Measurements from ENCODE around the gene CASK.

CASK gene

DNA sequence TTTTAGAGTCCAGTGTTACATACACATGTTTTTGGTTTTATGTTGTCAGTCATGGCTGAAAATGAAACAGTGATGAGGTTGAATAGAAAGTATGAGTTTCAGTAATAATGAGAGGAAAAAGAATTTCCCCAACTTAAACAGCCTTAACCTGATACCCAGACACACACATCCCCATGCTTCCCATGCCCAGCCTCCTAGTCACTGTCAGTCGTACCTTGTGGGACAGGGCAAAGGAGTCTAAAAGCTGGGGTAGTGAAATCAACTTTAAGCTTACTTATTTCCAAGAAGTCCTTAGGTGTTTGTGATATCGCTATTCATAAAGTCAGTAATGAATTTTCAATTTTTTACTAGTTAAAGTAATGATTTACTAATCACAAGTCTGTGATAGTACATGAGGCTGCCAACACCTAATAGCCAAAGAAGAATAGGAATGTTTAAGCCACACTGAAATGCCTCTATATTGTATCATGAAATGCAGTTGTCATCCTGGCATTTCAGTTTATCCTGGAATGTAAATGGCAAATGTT lies 258.9 kb downstream of the CASK start:
- H3K27me3 ChIP-seq (ENCODE audit: insufficient read depth, low read length), result no peaks in the 10 kb centered on the region
- no peak for TF ChIP-seq EZH2 (IDR thresholded peaks at IDR 0.05; ENCODE audit: borderline replicate concordance, low read length)
- TF ChIP-seq, protein P1, sequence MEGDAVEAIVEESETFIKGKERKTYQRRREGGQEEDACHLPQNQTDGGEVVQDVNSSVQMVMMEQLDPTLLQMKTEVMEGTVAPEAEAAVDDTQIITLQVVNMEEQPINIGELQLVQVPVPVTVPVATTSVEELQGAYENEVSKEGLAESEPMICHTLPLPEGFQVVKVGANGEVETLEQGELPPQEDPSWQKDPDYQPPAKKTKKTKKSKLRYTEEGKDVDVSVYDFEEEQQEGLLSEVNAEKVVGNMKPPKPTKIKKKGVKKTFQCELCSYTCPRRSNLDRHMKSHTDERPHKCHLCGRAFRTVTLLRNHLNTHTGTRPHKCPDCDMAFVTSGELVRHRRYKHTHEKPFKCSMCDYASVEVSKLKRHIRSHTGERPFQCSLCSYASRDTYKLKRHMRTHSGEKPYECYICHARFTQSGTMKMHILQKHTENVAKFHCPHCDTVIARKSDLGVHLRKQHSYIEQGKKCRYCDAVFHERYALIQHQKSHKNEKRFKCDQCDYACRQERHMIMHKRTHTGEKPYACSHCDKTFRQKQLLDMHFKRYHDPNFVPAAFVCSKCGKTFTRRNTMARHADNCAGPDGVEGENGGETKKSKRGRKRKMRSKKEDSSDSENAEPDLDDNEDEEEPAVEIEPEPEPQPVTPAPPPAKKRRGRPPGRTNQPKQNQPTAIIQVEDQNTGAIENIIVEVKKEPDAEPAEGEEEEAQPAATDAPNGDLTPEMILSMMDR (IDR thresholded peaks at IDR 0.05; ENCODE audit: low read length), result no peak
- H3F3A ChIP-seq (ENCODE audit: insufficient read depth, low read length), result no peaks in the 10 kb centered on the region
- no peak overlapping the region for H3K27ac ChIP-seq (ENCODE audit: low read depth, low read length, poor library complexity, severe bottlenecking)
- no peak overlapping the region for H3K4me2 ChIP-seq (ENCODE audit: low read length)
- no peak overlapping the region for H2AFZ ChIP-seq (ENCODE audit: low read length)
- H3K9me3 ChIP-seq (ENCODE audit: low read length), result no peaks in the 10 kb centered on the region
- no peaks in the 10 kb centered on the region for H3K9me2 ChIP-seq (ENCODE audit: low read depth, low read length)
- H3K4me3 ChIP-seq (ENCODE audit: low read depth, low read length, poor library complexity, severe bottlenecking), result no peak overlapping the region
- no peaks in the 10 kb centered on the region for H3K4me1 ChIP-seq (ENCODE audit: insufficient read depth, low read length, severe bottlenecking)
- H3K9ac ChIP-seq (ENCODE audit: low read length), result no peak overlapping the region
- H3K79me2 ChIP-seq (ENCODE audit: insufficient read depth, low read length), result no peaks in the 10 kb centered on the region
- no peaks in the 10 kb centered on the region for H4K20me1 ChIP-seq (ENCODE audit: insufficient read depth, low read length)
- peaks cover 21% of the 10 kb centered on the region for H3K36me3 ChIP-seq (ENCODE audit: insufficient read depth, low read length)

DNA sequence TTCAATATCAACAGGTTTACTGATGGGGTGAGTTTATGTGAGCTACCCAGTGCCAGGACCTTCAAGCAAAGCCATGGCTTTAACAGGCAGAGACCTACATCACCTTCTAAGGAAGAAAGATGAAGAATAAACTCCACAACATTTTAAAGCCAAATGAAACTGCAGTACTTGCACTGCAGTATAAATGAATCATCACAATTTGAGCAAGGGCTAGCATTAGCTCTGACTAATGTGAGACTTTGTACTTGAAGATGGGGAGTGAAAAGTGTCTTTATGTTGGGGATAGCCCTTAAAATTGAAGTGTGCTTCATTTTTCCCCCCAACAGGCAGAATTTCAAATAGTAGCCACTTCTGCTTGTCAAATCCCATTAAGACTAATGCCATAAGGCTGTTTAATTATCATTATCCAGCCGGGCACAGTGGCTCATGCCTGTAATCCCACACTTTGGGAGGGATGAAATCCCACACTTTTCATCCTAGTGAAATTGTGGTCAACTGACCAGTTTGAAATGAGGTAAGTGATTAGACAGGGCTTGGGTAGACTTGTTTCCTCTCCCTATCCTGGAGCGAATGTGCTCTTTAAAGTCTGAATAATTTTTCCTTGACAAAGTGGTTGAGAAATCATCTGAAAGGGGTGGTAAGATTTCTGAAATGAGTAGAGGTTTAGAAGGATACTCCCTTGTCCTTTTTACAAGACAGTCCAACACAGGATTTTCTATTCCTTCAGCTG lies 261.8 kb downstream of the CASK start:
- Histone ChIP-seq H3K27ac (ENCODE audit: low read depth, low read length, poor library complexity, severe bottlenecking) (no peak overlapping the region), H4K20me1 (ENCODE audit: insufficient read depth, low read length) (no peaks in the 10 kb centered on the region), H3K79me2 (ENCODE audit: insufficient read depth, low read length) (no peaks in the 10 kb centered on the region), H3K4me1 (ENCODE audit: insufficient read depth, low read length, severe bottlenecking) (no peaks in the 10 kb centered on the region), H3K9me2 (ENCODE audit: low read depth, low read length) (no peaks in the 10 kb centered on the region), H3F3A (ENCODE audit: insufficient read depth, low read length) (no peaks in the 10 kb centered on the region), H3K36me3 (ENCODE audit: insufficient read depth, low read length) (peaks cover 32% of the 10 kb centered on the region), H3K4me3 (ENCODE audit: low read depth, low read length, poor library complexity, severe bottlenecking) (no peak overlapping the region), H3K4me2 (ENCODE audit: low read length) (no peak overlapping the region), H3K27me3 (ENCODE audit: insufficient read depth, low read length) (no peaks in the 10 kb centered on the region), H3K9me3 (ENCODE audit: low read length) (no peaks in the 10 kb centered on the region), H3K9ac (ENCODE audit: low read length) (no peak overlapping the region), H2AFZ (ENCODE audit: low read length) (no peak overlapping the region)
- TF ChIP-seq EZH2 (IDR thresholded peaks at IDR 0.05; ENCODE audit: borderline replicate concordance, low read length), result no peak
- TF ChIP-seq, protein P1 (IDR thresholded peaks at IDR 0.05; ENCODE audit: low read length), result no peak

DNA sequence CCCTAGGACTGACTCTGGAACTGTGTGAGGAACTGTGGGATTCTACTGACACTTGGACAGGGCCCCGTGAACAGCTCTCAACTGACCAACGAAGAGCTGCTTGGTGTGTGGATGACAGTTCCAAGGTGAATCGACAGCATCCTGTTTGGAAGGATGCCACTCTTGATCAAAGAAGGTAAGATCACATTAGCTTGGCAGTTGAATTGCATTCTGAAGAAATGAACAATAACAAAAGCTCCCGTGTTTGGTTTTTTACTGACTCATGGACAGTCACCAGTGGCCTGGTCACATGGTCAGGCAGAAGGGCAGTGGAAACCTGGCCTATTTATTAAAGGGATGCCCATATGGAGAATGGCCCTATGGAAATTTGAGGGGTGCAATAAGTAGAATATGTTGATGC lies 267.7 kb downstream of the CASK start:
- H3K9me3 ChIP-seq (ENCODE audit: low read length), result no peaks in the 10 kb centered on the region
- no peaks in the 10 kb centered on the region for H3K79me2 ChIP-seq (ENCODE audit: insufficient read depth, low read length)
- no peaks in the 10 kb centered on the region for H3K27me3 ChIP-seq (ENCODE audit: insufficient read depth, low read length)
- TF ChIP-seq, protein P1 (IDR thresholded peaks at IDR 0.05; ENCODE audit: low read length), result no peak
- no peak for TF ChIP-seq EZH2 (IDR thresholded peaks at IDR 0.05; ENCODE audit: borderline replicate concordance, low read length)
- H3F3A ChIP-seq (ENCODE audit: insufficient read depth, low read length), result no peaks in the 10 kb centered on the region
- no peak overlapping the region for H3K4me2 ChIP-seq (ENCODE audit: low read length)
- H3K4me1 ChIP-seq (ENCODE audit: insufficient read depth, low read length, severe bottlenecking), result no peaks in the 10 kb centered on the region
- no peaks in the 10 kb centered on the region for H4K20me1 ChIP-seq (ENCODE audit: insufficient read depth, low read length)
- H3K9me2 ChIP-seq (ENCODE audit: low read depth, low read length), result no peaks in the 10 kb centered on the region
- H3K9ac ChIP-seq (ENCODE audit: low read length), result no peak overlapping the region
- H2AFZ ChIP-seq (ENCODE audit: low read length), result no peak overlapping the region
- H3K36me3 ChIP-seq (ENCODE audit: insufficient read depth, low read length), result peaks cover 38% of the 10 kb centered on the region
- no peak overlapping the region for H3K4me3 ChIP-seq (ENCODE audit: low read depth, low read length, poor library complexity, severe bottlenecking)
- no peak overlapping the region for H3K27ac ChIP-seq (ENCODE audit: low read depth, low read length, poor library complexity, severe bottlenecking)

Data from OCI-LY1 (cell line).